GM12878 (cell line): ENCODE data around the gene DTD1. TPM values are rescaled to one million over a fixed set of nuclear protein-coding genes. Genes with fewer than 3 reads are reported as not detected.

Source experiments
- ATAC-seq: fragments of 200-7000 bp; cut with Tn5 transposase; 3 replicates; pipeline ENCODE4 v1.9.1; 2020; ENCODE audit warnings: mild to moderate bottlenecking, moderate library complexity
- BruUV-seq: library from RNA; stranded (reverse); fragments of 400-500 nt; replicated peaks from 2 replicates; lab custom pipeline; 2021; lab: Mats Ljungman, UMichigan
- CTCF ChIA-PET: fragments of 300-600 bp; sonication (Branson Sonifier 250); formaldehyde crosslinking; extraction: SDS; loops from one replicate; lab custom pipeline; 2021; ENCODE audit warnings: inconsistent platforms; lab: Yijun Ruan, JAX
- POLR2A ChIA-PET: fragments of 350-600 bp; formaldehyde crosslinking; extraction: SDS; loops from one replicate; lab custom pipeline; 2021; ENCODE audit warnings: inconsistent platforms; lab: Charles Lee
- RAD21 ChIA-PET: fragments of 300-600 bp; sonication (Branson Sonifier 250); formaldehyde crosslinking; loops from one replicate; lab custom pipeline; 2023; ENCODE audit warnings: antibody characterized with exemption; ENCODE audit not compliant: unreplicated experiment; lab: Charles Lee
- SMC1A ChIA-PET: fragments of 300-600 bp; sonication (Branson Sonifier 250); formaldehyde crosslinking; loops from one replicate; lab custom pipeline; 2023; ENCODE audit not compliant: unreplicated experiment, uncharacterized antibody; lab: Charles Lee
- DNase-seq: peaks from one replicate; pipeline ENCODE4 v3.0.0-alpha.2; 2011; ENCODE audit warnings: low read depth, low spot score
- FAIRE-seq: peaks from 3 replicates; lab custom pipeline; 2011; peaks lifted over from hg19 to GRCh38; lab: Jason Lieb, UNC
- H2AFZ ChIP-seq: 2 replicates; pipeline ENCODE4 v1.6.0; 2011; ENCODE audit warnings: low read depth, low read length, control low read depth; ENCODE audit not compliant: control insufficient read depth
- H3K27ac ChIP-seq: 2 replicates; pipeline ENCODE4 v1.5.1; 2011; ENCODE audit warnings: control low read depth; ENCODE audit not compliant: control insufficient read depth, insufficient read depth
- H3K27me3 ChIP-seq, 2 experiments: replicated peaks in 1 of 2; 2 replicates each; pipeline versions ENCODE4 v1.6.0 to v1.6.1; 2011; ENCODE audit warnings: low read length in 1 of 2; ENCODE audit not compliant: control insufficient read depth in 2 of 2, insufficient read depth in 2 of 2
- H3K36me3 ChIP-seq, 2 experiments: 2 replicates each; pipeline ENCODE4 v1.5.1; 2011; ENCODE audit warnings: low read length in 1 of 2; ENCODE audit not compliant: control insufficient read depth in 2 of 2, insufficient read depth in 2 of 2
- H3K4me1 ChIP-seq: 2 replicates; pipeline ENCODE4 v1.6.1; 2011; ENCODE audit warnings: mild to moderate bottlenecking, low read length, moderate library complexity, mixed read lengths; ENCODE audit not compliant: control insufficient read depth, insufficient read depth
- H3K4me2 ChIP-seq: 2 replicates; pipeline ENCODE4 v1.6.0; 2011; ENCODE audit warnings: control low read depth; ENCODE audit not compliant: control insufficient read depth, insufficient read depth
- H3K4me3 ChIP-seq: fragments of 200-600 bp; sonication (generic); 2 replicates; pipeline ENCODE4 v1.5.1; 2016
- H3K79me2 ChIP-seq: 2 replicates; pipeline ENCODE4 v1.6.0; 2011; ENCODE audit warnings: low read length; ENCODE audit not compliant: control insufficient read depth, insufficient read depth
- H3K9ac ChIP-seq: 2 replicates; pipeline ENCODE4 v1.8.0; 2011; ENCODE audit warnings: low read length, control low read depth, mixed read lengths; ENCODE audit not compliant: control insufficient read depth, insufficient read depth
- H3K9me3 ChIP-seq: replicated peaks from 3 replicates; pipeline ENCODE4 v1.5.1; 2011; ENCODE audit warnings: mild to moderate bottlenecking, low read length; ENCODE audit not compliant: control insufficient read depth, insufficient read depth
- H4K20me1 ChIP-seq: 2 replicates; pipeline ENCODE4 v1.6.0; 2011; ENCODE audit not compliant: control insufficient read depth, insufficient read depth
- ATF7 ChIP-seq: fragments of 450-650 bp; IDR thresholded peaks from 2 replicates; pipeline ENCODE4 v1.6.1; 2016; ENCODE audit warnings: low read depth, mild to moderate bottlenecking
- CEBPB ChIP-seq, 2 experiments: fragments of 150-350 bp in 1 of 2; IDR thresholded peaks; 2 replicates each; pipeline ENCODE4 v1.6.1; 2012 to 2014; ENCODE audit warnings: low read depth in 2 of 2, low read length in 2 of 2, borderline replicate concordance in 1 of 2, inconsistent platforms in 1 of 2
- CREM ChIP-seq: IDR thresholded peaks from 2 replicates; pipeline ENCODE4 v1.6.1; 2014; ENCODE audit warnings: antibody characterized with exemption, low read depth
- EZH2 ChIP-seq: IDR thresholded peaks from 2 replicates; pipeline ENCODE4 v1.6.1; 2012; ENCODE audit warnings: low read depth, mild to moderate bottlenecking, control low read depth, inconsistent platforms, low read length, borderline replicate concordance; ENCODE audit not compliant: control insufficient read depth
- FOS ChIP-seq: IDR thresholded peaks from 3 replicates; pipeline ENCODE4 v1.6.1; 2011; ENCODE audit warnings: borderline replicate concordance; ENCODE audit not compliant: insufficient read length; ENCODE audit errors: extremely low read depth
- HDAC2 ChIP-seq: fragments of 200-600 bp; sonication (generic); IDR thresholded peaks from 2 replicates; pipeline ENCODE4 v1.6.1; 2017
- HDAC6 ChIP-seq: fragments of 200-600 bp; sonication (generic); IDR thresholded peaks from one replicate; pipeline ENCODE4 v1.8.0; 2017; ENCODE audit warnings: antibody characterized with exemption; ENCODE audit not compliant: unreplicated experiment
- JUNB ChIP-seq: IDR thresholded peaks from 2 replicates; pipeline ENCODE4 v1.6.1; 2016; ENCODE audit warnings: antibody characterized with exemption, mild to moderate bottlenecking
- JUND ChIP-seq: IDR thresholded peaks from 2 replicates; pipeline ENCODE4 v1.6.1; 2012; ENCODE audit warnings: low read depth, mild to moderate bottlenecking, low read length, improper control_type of control experiment, moderate library complexity
- NKRF ChIP-seq: fragments of 450-650 bp; conservative IDR thresholded peaks from 2 replicates; pipeline ENCODE4 v1.6.1; 2017; ENCODE audit warnings: mild to moderate bottlenecking, moderate library complexity
- SPI1 ChIP-seq: IDR thresholded peaks from 2 replicates; pipeline ENCODE4 v1.6.1; 2011; ENCODE audit warnings: low read depth, mild to moderate bottlenecking, low read length, moderate library complexity, borderline replicate concordance; ENCODE audit not compliant: insufficient read depth
- SREBF1 ChIP-seq: IDR thresholded peaks from 2 replicates; pipeline ENCODE4 v1.6.1; 2012; ENCODE audit warnings: mild to moderate bottlenecking, low read length
- ZNF384 ChIP-seq: IDR thresholded peaks from 2 replicates; pipeline ENCODE4 v1.6.1; 2012; ENCODE audit warnings: low read depth, mild to moderate bottlenecking, low read length, improper control_type of control experiment, borderline replicate concordance
- ZNF592 ChIP-seq: fragments of 450-650 bp; IDR thresholded peaks from 2 replicates; pipeline ENCODE4 v1.6.1; 2017; ENCODE audit warnings: mild to moderate bottlenecking, moderate library complexity
- ZZZ3 ChIP-seq: IDR thresholded peaks from 2 replicates; pipeline ENCODE4 v1.6.1; 2011; ENCODE audit warnings: low read depth; ENCODE audit not compliant: control insufficient read depth, insufficient read length
- WGBS: methylation state at CpG from one replicate; pipeline ENCODE4 v1.1.6; 2016; ENCODE audit warnings: low lambda C conversion rate; ENCODE audit not compliant: insufficient replicate concordance, insufficient coverage; ENCODE audit errors: missing lambda C conversion rate; 5-methylcytosine and 5-hydroxymethylcytosine counted together
- in situ Hi-C: fragments of 300-500 bp; cut with MboI; formaldehyde crosslinking; loops from 9 replicates; pipeline ENCODE4 v1.14.3; 2018; ENCODE audit warnings: mixed read lengths
- intact Hi-C: fragments of 100-400 bp; cut with micrococcal nuclease; formaldehyde crosslinking; loops from one replicate; pipeline ENCODE4 v1.14.2; 2022; ENCODE audit not compliant: unreplicated experiment
- polyA plus RNA-seq, 11 experiments: library from polyadenylated mRNA; depleted of rRNA in 4 of 11; unstranded in 6 of 11; stranded (reverse) in 5 of 11; fragments of >200 nt; fragmentation: Nextera tagmentation in 4 of 11; fragmentation: Illumina TruSeq in 1 of 11; extraction: Ambion mirVana in 4 of 11; extraction: Trizol in 1 of 11; gene quantifications; 1 replicate in 1 of 11; 2 replicates in 10 of 11; pipeline versions ENCODE4 v1.2.1 to v1.2.3, GENCODE V29; 2011 to 2016; ENCODE audit warnings: inconsistent platforms in 2 of 11, missing spikeins in 2 of 11, low read depth in 1 of 11
- total RNA-seq, 4 experiments: library from RNA; depleted of rRNA in 3 of 4; stranded (reverse); fragments of >200 nt in 3 of 4; fragmentation: Illumina TruSeq in 1 of 4; extraction: Trizol in 1 of 4; gene quantifications; 2 replicates each; pipeline versions ENCODE4 v1.2.1 to v1.2.3, GENCODE V29; 2013 to 2021
- TF ChIP-seq, protein P1 (sequence below): fragments of 450-650 bp; IDR thresholded peaks from 2 replicates; pipeline ENCODE4 v1.6.1; 2017; ENCODE audit warnings: borderline replicate concordance

Gene DTD1
- total and polyA plus RNA-seq, 10 of the 15 experiments (the other 5 are each of a cell fraction or from before 2014, with no cell fraction given): 24.3 to 99.8 (median 63.3) TPM

DNA sequence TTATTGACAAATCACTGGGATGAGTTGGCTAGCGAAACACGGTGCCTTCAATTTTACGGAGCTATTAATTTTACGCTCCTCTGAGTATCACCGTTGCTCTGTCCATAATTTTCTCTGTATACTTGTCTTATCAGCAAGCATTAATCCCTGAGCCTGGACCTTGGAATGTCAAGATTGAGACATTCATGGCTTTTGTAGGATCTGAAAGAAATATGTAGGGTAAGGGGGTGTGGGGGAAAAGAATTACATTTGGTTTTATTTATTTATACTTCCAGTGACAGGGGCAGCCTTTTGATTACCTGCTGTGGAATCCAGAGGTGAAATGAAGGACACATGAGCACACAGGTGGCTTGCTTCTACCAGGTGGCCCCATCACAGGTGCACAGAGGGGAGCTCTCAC is 46.6 kb downstream of the DTD1 start (continued):
- no peak for TF ChIP-seq NKRF
- TF ChIP-seq HDAC6: no peak
- no peak for TF ChIP-seq EZH2
- TF ChIP-seq HDAC2: no peak
- TF ChIP-seq JUNB: no peak
- no peak for TF ChIP-seq ZNF384
- TF ChIP-seq SPI1: no peak
- no peak for TF ChIP-seq CEBPB (IDR thresholded peaks at IDR 0.05; ENCODE audit: borderline replicate concordance in 1 of 2, low read depth in 2 of 2, low read length in 2 of 2)

DNA sequence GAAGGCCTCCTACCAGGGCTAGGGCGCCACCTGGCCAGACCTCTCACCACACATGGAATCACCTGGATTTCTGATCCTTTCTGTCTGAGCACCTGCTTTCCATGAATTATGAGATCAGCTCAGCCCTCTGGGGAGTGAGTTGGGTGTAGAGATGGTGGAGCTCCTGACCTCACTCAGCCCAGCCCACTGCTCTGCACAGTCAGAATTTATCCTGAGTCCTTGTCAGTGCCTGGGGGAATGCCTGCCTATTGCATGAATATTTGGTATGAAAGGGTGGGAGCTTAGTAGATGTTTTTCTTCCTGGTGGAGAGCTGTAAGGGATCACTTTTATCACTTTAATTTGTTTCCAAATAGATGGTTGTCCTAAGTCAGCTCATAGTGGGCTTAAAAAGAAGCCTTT is 47.5 kb downstream of the DTD1 start:
- no peaks in the 10 kb centered on the region for H3K79me2 ChIP-seq
- no peak overlapping the region for H3K4me3 ChIP-seq
- H3K36me3 ChIP-seq: peaks cover 0 to 3% of the 10 kb centered on the region in 2 experiments; a peak in 1 of 4 replicates
- peaks cover 9% of the 10 kb centered on the region for H3K4me1 ChIP-seq
- H3K4me2 ChIP-seq: no peak overlapping the region
- in situ Hi-C loops: loop anchor here (10.0 to 25.0 kb wide), 2 partner anchors 439 to 552 kb away; no protein-coding TSS in a partner anchor
- no peak for DNase-seq
- no peak overlapping the region for H3K9ac ChIP-seq
- RAD21 ChIA-PET: interaction anchor here (1.3 to 1.4 kb wide), 3 partner anchors 159 to 571 kb away, joined by 3 to 4 read pairs (median 3); no protein-coding TSS in a partner anchor
- WGBS: 93% methylated on average over 1 of the region's 1 CpG
- ATAC-seq: no peak
- H3K9me3 ChIP-seq: no peaks in the 10 kb centered on the region
- SMC1A ChIA-PET: interaction anchor here (1.2 to 3.0 kb wide), 3 partner anchors 70 to 159 kb away, joined by 3 to 8 read pairs (median 3); no protein-coding TSS in a partner anchor
- intact Hi-C loops: loop anchor here (5.0 to 10.0 kb wide), 3 partner anchors 157 to 269 kb away; no protein-coding TSS in a partner anchor
- no peaks in the 10 kb centered on the region for H4K20me1 ChIP-seq
- CTCF ChIA-PET: interaction anchor here (1.0 to 2.4 kb wide), 9 partner anchors 17 to 1026 kb away, joined by 3 to 10 read pairs (median 4); no protein-coding TSS in a partner anchor
- H3K27ac ChIP-seq: no peak overlapping the region
- POLR2A ChIA-PET: no interaction called here
- BruUV-seq: no TSS peak
- H3K27me3 ChIP-seq: no peaks in the 10 kb centered on the region
- FAIRE-seq: no peak
- no peak overlapping the region for H2AFZ ChIP-seq
- no peak for TF ChIP-seq ZNF592
- TF ChIP-seq FOS: no peak
- no peak for TF ChIP-seq ZZZ3
- no peak for TF ChIP-seq SREBF1
- TF ChIP-seq ATF7: no peak
- no peak for TF ChIP-seq CREM
- TF ChIP-seq, protein P1, sequence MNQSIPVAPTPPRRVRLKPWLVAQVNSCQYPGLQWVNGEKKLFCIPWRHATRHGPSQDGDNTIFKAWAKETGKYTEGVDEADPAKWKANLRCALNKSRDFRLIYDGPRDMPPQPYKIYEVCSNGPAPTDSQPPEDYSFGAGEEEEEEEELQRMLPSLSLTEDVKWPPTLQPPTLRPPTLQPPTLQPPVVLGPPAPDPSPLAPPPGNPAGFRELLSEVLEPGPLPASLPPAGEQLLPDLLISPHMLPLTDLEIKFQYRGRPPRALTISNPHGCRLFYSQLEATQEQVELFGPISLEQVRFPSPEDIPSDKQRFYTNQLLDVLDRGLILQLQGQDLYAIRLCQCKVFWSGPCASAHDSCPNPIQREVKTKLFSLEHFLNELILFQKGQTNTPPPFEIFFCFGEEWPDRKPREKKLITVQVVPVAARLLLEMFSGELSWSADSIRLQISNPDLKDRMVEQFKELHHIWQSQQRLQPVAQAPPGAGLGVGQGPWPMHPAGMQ: no peak
- no peak for TF ChIP-seq JUND
